Posterior cingulate gyrus (tissue), 11 donors: ENCODE data around the gene PDE10A.
"Not testable (repeated sequence)": the region's sequence is repeated elsewhere in the genome, so short reads cannot be mapped to it uniquely, and the experiment has no call there.

Source experiments
- DNase-seq, 10 donors: peaks; one replicate each; pipeline versions ENCODE4 v3.0.0 to v3.0.0-alpha.2; 2020 to 2021; ENCODE audit warnings: mixed read lengths in 3 of 10
- intact Hi-C: fragments of 100-400 bp; cut with DNase I; formaldehyde crosslinking; loops from one replicate; pipeline ENCODE4 v1.15.1; 2023

The PDE10A gene

GRCh38 chr6:165497472-165497871 is 165.6 kb downstream of the PDE10A start:
- no peak for DNase-seq
- intact Hi-C loops: no loop called here

- intact Hi-C loops: no loop called here
- peak in 1 of 10 donors; percentile 56 for DNase-seq
Observed at GRCh38 chr6:165488624-165489295, 174.3 kb downstream of the PDE10A start.

GRCh38 chr6:165487950-165488349 is 175.1 kb downstream of the PDE10A start:
- DNase-seq: no peak
- intact Hi-C loops: no loop called here

GRCh38 chr6:165487347-165487746 is 175.7 kb downstream of the PDE10A start:
- intact Hi-C loops: no loop called here
- DNase-seq: no peak

- no peak for DNase-seq
- intact Hi-C loops: no loop called here
Observed at GRCh38 chr6:165486183-165487137, 176.6 kb downstream of the PDE10A start.

GRCh38 chr6:165484178-165484889 is 178.7 kb downstream of the PDE10A start:
- no peak for DNase-seq
- intact Hi-C loops: no loop called here

- DNase-seq: no peak
- intact Hi-C loops: no loop called here
Observed at GRCh38 chr6:165481921-165482320, 181.1 kb downstream of the PDE10A start.

GRCh38 chr6:165480916-165481315 is 182.1 kb downstream of the PDE10A start:
- no peak for DNase-seq

GRCh38 chr6:165478581-165478980 is 184.5 kb downstream of the PDE10A start:
- DNase-seq: no peak
- intact Hi-C loops: no loop called here

More at GRCh38 chr6:165480916-165481315, 182.1 kb downstream of the PDE10A start:
- intact Hi-C loops: no loop called here

GRCh38 chr6:165469483-165469882 is 193.6 kb downstream of the PDE10A start:
- intact Hi-C loops: no loop called here
- DNase-seq: no peak

- intact Hi-C loops: no loop called here
- no peak for DNase-seq
Observed at GRCh38 chr6:165468340-165469235, 194.5 kb downstream of the PDE10A start.

GRCh38 chr6:165463499-165463898 is 199.5 kb downstream of the PDE10A start:
- intact Hi-C loops, DNase-seq: not testable (repeated sequence)

GRCh38 chr6:165459605-165460301 is 203.3 kb downstream of the PDE10A start:
- DNase-seq: peak in 2 of 10 donors; percentile 68 to 69
- intact Hi-C loops: not testable (repeated sequence)

GRCh38 chr6:165458134-165458533 is 204.9 kb downstream of the PDE10A start:
- no peak for DNase-seq
- intact Hi-C loops: no loop called here

GRCh38 chr6:165456286-165456685 is 206.8 kb downstream of the PDE10A start:
- intact Hi-C loops: no loop called here

GRCh38 chr6:165455488-165455887 is 207.6 kb downstream of the PDE10A start:
- intact Hi-C loops: no loop called here
- DNase-seq: no peak

More at GRCh38 chr6:165456286-165456685, 206.8 kb downstream of the PDE10A start:
- DNase-seq: no peak

GRCh38 chr6:165453395-165453794 is 209.6 kb downstream of the PDE10A start:
- no peak for DNase-seq
- intact Hi-C loops: no loop called here

GRCh38 chr6:165451838-165452237 is 211.2 kb downstream of the PDE10A start:
- intact Hi-C loops: no loop called here
- DNase-seq: no peak

GRCh38 chr6:165448210-165448609 is 214.8 kb downstream of the PDE10A start:
- no peak for DNase-seq
- intact Hi-C loops: loop anchor here (10.0 kb wide), 1 partner anchor 657 kb away; no protein-coding TSS in a partner anchor
